Epithelial cell of esophagus (primary cell): ENCODE measurements around the gene SPRR1B.

Experiments
- DNase-seq: peaks from one replicate; pipeline ENCODE4 v3.0.0; 2010; ENCODE audit warnings: low read depth
- H3K4me3 ChIP-seq: 2 replicates; pipeline ENCODE4 v1.5.1; 2011; ENCODE audit warnings: mild to moderate bottlenecking, low read length, control low read depth
- TF ChIP-seq, protein P1 (sequence below): IDR thresholded peaks from 2 replicates; pipeline ENCODE4 v1.5.1; 2011; ENCODE audit warnings: low read depth, mild to moderate bottlenecking, low read length, control low read depth, inconsistent platforms; ENCODE audit not compliant: insufficient read depth; ENCODE audit errors: missing control alignments

The SPRR1B gene, protein sequence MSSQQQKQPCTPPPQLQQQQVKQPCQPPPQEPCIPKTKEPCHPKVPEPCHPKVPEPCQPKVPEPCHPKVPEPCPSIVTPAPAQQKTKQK

DNA sequence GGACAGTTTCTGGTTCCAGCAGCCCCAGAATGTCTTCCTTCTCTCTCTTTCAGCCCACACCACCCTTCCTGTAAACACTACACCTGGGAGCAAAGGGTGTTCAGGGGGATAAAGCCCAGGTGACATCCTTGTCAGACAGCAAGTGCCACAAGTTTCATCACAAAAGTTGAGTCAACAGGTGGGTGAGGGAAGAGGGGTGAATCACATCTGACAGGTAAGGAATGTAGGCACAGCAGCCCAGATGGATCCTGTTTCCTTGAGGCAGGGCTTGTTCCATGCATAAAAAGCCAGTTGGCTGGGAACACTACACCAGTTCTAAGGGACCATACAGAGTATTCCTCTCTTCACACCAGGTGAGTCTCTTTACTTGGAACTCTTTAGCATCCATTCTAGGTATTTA lies at the start of gene SPRR1B:
TSS of gene SPRR1B (plus strand) at position 309 of the 400 bp plus-strand sequence. CDS start 1,143 bp downstream, outside the sequence.
- TF ChIP-seq, protein P1, sequence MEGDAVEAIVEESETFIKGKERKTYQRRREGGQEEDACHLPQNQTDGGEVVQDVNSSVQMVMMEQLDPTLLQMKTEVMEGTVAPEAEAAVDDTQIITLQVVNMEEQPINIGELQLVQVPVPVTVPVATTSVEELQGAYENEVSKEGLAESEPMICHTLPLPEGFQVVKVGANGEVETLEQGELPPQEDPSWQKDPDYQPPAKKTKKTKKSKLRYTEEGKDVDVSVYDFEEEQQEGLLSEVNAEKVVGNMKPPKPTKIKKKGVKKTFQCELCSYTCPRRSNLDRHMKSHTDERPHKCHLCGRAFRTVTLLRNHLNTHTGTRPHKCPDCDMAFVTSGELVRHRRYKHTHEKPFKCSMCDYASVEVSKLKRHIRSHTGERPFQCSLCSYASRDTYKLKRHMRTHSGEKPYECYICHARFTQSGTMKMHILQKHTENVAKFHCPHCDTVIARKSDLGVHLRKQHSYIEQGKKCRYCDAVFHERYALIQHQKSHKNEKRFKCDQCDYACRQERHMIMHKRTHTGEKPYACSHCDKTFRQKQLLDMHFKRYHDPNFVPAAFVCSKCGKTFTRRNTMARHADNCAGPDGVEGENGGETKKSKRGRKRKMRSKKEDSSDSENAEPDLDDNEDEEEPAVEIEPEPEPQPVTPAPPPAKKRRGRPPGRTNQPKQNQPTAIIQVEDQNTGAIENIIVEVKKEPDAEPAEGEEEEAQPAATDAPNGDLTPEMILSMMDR = no peak
- peak; percentile 96 for DNase-seq
- peak within 1 kb of the TSS; percentile 62 for H3K4me3 ChIP-seq

DNA sequence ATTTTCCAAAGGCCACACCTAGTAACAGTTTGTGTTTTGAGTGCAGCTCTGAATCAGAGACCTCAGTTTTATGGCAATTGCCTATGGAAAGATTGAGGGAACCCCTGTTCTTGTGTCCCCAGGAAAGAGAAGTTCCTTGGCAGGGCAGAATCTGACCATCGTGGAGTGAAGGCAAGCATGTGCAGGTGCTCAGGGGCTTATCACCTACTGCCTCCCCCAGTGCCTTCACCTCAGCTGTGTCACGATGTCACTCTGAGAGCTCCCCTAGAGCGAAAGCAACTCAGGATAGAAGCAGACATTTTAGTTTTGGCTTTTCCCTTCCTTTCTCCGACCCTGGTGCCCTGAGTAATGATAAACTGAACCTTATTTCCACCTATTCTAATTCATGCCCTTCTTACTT lies 48.9 kb upstream of the SPRR1B start:
- no peak overlapping the region for H3K4me3 ChIP-seq
- TF ChIP-seq, protein P1 = no peak
- DNase-seq = no peak

DNA sequence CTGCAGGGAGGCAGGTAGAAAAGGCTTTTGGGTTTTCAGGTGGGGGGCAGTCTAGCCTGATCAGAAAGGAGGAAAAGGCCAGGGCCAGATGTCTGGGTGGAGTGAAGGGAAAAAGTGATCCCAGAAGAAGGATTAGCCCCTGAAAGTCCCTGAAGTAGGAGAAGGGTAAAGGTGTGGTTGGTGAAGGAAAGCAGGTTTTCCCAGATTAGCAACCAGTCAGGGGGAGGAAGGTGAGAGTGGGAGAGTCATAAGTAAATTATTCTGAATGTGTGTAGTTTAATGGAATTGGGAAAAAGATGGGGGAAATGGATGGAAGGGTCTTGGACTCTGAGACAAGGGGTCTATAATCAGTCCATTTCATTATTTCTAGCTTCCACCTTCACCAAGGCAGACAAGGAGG lies 47.8 kb upstream of the SPRR1B start:
- H3K4me3 ChIP-seq = no peak overlapping the region
- TF ChIP-seq, protein P1 = no peak
- peak; percentile 74 for DNase-seq

DNA sequence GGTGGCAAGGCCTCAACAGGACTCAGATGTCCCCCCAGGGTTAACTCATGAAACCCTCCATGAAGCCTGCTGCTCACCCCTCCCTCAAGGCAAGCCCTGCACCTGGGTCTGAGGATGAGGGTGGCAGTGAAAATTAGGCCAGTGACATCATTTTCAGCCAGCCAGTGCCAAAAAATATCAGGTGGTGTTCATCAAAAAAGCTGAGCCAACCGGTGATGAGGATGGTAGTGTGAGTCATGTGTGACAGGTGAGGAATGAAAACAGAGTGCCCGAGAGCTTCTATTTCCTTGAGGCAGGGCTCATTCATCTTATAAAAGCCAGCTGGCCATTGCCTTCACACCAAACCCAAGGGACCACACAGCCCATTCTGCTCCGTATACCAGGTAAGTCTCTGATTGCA lies 47.3 kb upstream of the SPRR1B start, which contains the start of gene SPRR1A:
TSS of gene SPRR1A (plus strand) at position 339 of the 400 bp plus-strand sequence. CDS start 1,150 bp downstream, outside the sequence.
- TF ChIP-seq, protein P1 = no peak
- peak within 1 kb of the TSS; percentile 37 for H3K4me3 ChIP-seq
- peak; percentile 86 for DNase-seq

DNA sequence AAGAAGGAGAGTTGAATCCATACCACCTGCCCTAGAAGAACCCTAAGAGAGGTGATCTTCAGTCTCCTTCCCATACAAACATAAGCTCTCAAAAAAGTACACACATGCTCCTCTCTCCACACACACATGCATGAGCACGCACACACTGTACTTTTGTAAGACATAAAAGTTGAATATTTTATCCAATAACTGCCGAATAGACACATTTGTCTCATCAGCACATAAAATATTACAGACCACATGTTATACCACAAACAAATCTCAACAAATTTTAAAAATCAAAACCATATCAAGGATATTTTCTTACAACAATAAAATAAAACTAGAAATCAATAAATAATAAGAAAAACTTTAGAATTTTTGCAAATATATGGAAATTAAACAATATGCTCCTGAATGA lies 44.4 kb upstream of the SPRR1B start:
- no peak for DNase-seq
- TF ChIP-seq, protein P1 = no peak
- H3K4me3 ChIP-seq = no peak overlapping the region

DNA sequence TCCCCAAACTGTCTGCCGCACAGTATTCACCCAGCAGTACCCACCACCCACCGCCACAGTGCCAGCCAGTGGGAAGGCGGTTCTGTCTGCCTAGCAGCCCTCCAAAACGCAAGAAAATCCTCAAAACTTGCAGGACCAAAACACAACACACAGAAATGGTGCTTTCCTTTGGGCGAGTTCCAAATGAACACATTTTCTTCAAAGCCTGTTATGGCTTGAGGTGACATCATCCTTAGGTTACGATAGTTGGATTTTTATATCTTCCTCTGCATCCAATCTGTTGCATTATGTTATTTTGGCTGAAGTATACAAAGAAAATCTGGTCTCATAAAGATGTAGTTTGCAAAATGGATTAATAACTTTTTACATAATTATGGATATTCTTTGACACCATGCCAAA lies 37.8 kb upstream of the SPRR1B start:
- TF ChIP-seq, protein P1 = no peak
- no peak overlapping the region for H3K4me3 ChIP-seq
- no peak for DNase-seq

DNA sequence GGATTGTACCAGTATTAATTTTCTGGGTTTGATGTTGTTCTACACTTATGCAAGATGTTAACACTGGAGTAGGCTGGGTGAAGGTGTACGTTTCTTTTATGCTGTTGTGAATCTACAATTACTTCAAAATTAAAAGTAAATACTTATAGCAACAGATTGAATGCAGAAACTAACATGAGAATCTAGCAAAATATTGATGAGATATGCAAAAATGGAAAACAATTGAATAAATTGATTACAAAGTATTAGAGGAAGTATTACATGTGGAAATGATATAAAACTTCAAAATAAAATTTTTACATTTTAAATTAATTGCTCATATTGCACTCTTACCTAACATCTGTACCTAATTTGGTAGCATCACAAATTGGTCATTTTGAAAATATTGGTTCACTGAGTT lies 35.2 kb upstream of the SPRR1B start:
- H3K4me3 ChIP-seq = no peak overlapping the region
- DNase-seq = no peak
- TF ChIP-seq, protein P1 = no peak
